ENCODE data around the gene PDCD10. TPM values are rescaled to one million over a fixed set of nuclear protein-coding genes. Genes with fewer than 3 reads are reported as not detected.

Gene PDCD10
- 70.4 and 73.0 TPM in 2 replicates for total RNA-seq (2014; rRNA removed; shearing (Covaris generic))
- polyA plus RNA-seq (2014; cell fraction: nucleus; rRNA removed) = 30.5 and 49.4 TPM in 2 replicates

- DNase-seq (ENCODE audit: extremely low read depth, low read depth) = peak; percentile 96
Observed at GRCh38 chr3:167734498-167735232, at the start of gene PDCD10. Gene PDCD10, minus strand, starts transcription at chr3:167734892. Its CDS starts 14,735 bp downstream, at chr3:167720157.

- no peak for DNase-seq (ENCODE audit: extremely low read depth, low read depth)
Observed at GRCh38 chr3:167783781-167784180, 49.1 kb upstream of the PDCD10 start.

- DNase-seq (ENCODE audit: extremely low read depth, low read depth) = no peak
Observed at GRCh38 chr3:167780214-167780883, 45.7 kb upstream of the PDCD10 start.

DNA sequence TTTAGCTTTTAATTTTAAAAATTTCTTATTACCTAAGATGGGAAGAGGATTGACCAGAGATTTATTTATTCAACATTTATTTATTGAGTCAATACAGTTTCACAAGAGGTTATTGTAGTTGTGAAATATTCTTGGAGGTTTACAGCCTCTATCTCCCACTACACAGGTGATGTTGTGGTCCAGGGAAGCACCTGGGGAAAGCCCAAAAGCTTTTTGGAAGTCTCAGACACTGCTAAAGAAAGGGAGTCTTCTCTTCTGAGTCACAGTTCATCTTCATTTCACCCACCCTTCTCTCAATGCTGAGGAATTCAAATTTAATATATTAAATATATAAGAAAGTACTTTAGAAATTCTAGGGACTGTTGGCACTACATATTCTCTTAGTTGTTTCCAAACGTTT lies 42.7 kb upstream of the PDCD10 start:
- DNase-seq (ENCODE audit: extremely low read depth, low read depth) = no peak

GRCh38 chr3:167776066-167776685 lies 41.5 kb upstream of the PDCD10 start:
- DNase-seq (ENCODE audit: extremely low read depth, low read depth) = no peak

- no peak for DNase-seq (ENCODE audit: extremely low read depth, low read depth)
Observed at GRCh38 chr3:167773584-167773983, 38.9 kb upstream of the PDCD10 start.

DNA sequence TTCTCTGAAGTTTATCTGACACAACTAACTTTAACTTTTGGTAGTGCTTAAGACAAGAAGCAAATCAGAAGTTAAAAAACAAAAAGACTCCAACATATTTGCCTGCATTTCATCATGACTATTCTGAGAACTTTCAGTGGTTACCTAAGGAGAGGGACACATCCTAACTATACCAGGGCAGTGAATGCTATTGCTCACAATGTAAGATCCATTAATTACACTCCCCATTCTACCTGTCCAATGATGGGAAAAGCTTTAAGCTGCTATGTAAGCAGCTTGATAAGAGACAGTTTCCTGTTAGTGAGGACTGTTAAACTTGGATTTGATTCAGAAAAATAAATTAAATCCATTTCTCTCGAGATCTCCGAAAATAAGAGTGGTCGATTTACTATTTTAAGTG lies 38.3 kb upstream of the PDCD10 start:
- DNase-seq (ENCODE audit: extremely low read depth, low read depth) = no peak

- no peak for DNase-seq (ENCODE audit: extremely low read depth, low read depth)
Observed at GRCh38 chr3:167762296-167762695, 27.6 kb upstream of the PDCD10 start.

GRCh38 chr3:167761302-167761701 lies 26.6 kb upstream of the PDCD10 start:
- DNase-seq (ENCODE audit: extremely low read depth, low read depth) = no peak

GRCh38 chr3:167754049-167754448 lies 19.4 kb upstream of the PDCD10 start:
- no peak for DNase-seq (ENCODE audit: extremely low read depth, low read depth)

DNA sequence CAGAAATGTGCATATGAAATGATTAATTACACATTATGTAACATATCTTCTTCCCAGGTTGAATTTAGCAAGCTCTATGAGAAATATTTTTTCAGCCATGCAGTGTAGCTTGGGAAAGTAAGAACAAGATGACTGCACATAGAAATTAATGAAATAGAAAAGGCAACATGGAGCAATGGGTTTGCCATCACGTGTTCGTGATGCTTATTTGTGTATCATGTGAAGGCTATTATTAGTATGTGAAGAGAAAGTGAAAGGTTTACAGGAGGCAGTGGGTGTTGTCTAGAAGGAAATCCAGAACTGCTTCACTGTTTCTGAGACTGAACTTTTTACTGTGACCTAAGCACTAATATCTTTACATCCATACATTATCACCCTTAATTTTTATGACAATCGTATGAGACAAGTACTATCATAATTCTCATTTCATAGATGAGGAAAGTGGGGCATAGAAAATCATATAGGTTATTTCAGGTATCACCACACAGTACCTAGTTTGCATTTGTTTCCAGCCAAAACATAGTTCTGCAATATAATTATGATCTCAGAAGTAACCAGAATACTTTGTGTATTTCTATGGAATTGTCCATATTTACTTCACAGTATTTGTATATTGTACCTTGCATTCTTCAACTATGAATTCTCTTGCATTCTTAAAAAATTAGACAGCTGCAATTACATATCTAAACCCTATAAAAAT lies 15.7 kb upstream of the PDCD10 start:
- DNase-seq (ENCODE audit: extremely low read depth, low read depth) = no peak

GRCh38 chr3:167749728-167750127 lies 15.0 kb upstream of the PDCD10 start:
- DNase-seq (ENCODE audit: extremely low read depth, low read depth) = no peak

DNA sequence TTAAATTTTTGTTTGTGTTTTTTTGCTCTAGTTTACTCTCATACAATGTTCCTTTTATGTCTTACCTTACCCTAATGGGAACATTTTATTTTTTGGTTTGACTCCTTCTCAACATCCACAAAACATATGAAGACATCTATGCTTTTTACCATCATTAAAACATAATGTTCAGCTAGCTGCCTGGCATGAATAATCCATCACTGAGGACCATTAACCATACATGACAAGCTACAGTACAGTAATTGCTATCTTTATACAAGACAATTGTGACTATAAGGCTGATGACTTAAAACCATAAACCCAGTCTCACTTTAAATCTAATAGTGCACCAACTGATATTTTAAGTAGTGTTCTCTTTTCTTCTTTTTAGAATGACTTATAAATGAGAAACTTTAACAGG lies 14.5 kb upstream of the PDCD10 start:
- no peak for DNase-seq (ENCODE audit: extremely low read depth, low read depth)

DNA sequence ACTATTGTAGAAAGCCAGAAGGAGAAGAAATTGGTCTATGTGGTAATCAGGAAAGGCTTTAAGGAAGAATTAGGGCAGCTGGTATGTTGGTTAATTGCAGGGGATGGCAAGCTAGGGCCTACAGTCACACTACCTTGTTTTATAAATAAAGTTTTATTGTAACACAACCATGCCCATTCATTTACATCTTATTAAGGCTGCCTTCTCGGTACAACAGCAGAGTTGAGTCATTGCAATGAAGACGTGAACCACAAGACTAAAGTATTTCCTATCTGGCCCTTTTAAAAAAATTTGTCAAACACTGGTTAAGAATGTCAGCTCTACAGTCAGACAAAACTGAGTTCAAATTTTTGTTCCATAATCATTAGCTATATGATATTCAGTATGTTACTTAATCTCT lies 9.1 kb upstream of the PDCD10 start:
- no peak for DNase-seq (ENCODE audit: extremely low read depth, low read depth)

DNA sequence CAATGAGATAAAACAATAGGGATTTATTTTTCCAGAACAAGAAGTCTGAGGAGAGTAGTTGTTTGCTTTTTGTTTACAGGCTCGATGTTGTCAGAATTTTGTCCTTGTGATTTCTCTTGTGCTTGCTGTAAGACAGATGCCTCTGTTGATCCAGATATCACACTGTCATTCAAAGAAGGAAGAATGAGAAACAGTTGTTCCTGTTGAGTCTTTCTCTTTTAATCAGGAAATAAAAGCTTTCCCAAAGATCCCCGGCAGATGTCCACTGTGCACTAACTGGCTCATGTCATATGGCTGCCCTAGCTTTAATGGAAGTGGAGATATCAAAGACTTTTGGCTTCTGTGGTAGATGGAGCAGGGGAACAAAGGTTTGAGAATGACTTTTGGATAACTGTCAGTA lies 7.6 kb upstream of the PDCD10 start:
- no peak for DNase-seq (ENCODE audit: extremely low read depth, low read depth)

DNA sequence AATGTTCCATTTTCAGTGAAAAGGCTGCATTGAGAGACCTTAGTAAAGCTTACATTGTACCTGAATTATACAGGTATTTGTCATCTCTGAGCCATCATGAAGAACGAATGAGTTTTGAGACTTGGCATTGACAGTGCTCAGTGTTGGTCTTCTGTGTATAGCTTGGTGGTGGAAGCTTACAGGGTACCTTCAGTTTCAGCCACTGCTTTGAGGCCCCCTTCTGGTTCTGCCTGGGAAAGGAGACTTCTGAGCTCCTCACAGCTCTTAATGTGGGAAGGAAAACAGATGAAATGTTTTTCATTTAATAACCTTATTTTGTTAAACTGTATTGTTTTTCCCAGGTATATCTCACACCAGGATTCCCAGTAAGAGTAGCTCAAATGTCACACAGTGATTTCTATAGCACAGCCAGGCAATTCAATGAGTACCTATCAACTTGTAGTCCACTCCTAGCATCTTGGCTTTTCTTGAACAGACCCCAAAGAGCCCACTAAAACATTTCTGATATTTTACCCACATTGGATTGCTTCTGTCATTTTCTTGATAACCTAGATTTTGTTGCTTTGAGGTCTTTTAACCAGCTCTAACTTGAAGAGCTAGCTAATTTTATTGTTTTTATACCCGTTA lies 6.4 kb upstream of the PDCD10 start:
- no peak for DNase-seq (ENCODE audit: extremely low read depth, low read depth)

- DNase-seq (ENCODE audit: extremely low read depth, low read depth) = no peak
Observed at GRCh38 chr3:167739190-167739810, 4.6 kb upstream of the PDCD10 start.

DNA sequence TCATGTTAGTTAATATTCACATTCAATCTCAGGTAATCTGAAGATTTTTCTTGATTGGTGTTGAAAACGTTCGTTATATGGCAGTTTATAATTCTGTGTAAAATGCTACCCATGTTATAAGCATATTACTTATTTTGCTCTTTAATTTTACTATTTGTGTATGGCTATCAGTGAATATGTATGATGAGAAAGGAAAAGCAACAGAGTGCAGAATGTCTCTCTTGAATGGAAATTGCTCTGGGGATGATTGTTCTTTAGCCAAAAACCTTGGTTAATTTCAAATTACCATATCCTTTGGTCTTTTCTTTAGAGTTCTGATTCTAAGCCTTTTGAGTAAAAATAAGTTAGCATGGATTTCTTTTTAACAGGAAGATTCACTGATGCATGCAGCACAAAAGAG lies 3.3 kb upstream of the PDCD10 start:
- no peak for DNase-seq (ENCODE audit: extremely low read depth, low read depth)

GRCh38 chr3:167736997-167737396 lies 2.3 kb upstream of the PDCD10 start:
- DNase-seq (ENCODE audit: extremely low read depth, low read depth) = no peak

DNA sequence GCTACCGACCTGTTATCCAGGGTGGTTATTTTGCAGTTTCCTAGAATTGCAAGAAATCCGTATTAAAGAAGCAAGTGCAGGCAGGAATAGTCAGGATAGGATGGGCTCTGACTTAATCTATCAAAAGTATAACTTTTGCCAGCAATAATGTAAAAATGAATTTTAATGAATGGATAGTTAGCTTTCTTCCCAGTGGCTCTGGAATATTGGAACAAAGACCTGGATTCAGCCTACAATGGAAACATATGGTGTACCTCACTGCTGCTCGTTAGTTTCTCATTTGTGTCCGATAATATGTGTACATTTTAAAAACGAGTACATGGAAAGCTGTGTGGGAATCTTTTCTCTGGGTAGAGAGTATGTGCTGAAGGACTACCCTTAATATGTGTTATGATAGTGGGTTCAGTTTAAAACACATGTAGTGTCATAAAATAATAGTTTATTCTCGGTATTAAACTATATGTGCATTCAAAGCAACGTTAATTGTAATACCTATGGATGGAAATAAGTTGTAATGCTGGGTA lies 1.6 kb upstream of the PDCD10 start:
- DNase-seq (ENCODE audit: extremely low read depth, low read depth) = no peak
